Germinal center (tissue), 1 donor: ENCODE data around the gene LMAN2L.
"Not testable (repeated sequence)": the region's sequence is repeated elsewhere in the genome, so short reads cannot be mapped to it uniquely, and the experiment has no call there.

ENCODE experiments used
- DNase-seq: peaks from one replicate; pipeline ENCODE4 v3.0.0; 2012; ENCODE audit warnings: mixed read lengths, low spot score

Gene LMAN2L

DNA sequence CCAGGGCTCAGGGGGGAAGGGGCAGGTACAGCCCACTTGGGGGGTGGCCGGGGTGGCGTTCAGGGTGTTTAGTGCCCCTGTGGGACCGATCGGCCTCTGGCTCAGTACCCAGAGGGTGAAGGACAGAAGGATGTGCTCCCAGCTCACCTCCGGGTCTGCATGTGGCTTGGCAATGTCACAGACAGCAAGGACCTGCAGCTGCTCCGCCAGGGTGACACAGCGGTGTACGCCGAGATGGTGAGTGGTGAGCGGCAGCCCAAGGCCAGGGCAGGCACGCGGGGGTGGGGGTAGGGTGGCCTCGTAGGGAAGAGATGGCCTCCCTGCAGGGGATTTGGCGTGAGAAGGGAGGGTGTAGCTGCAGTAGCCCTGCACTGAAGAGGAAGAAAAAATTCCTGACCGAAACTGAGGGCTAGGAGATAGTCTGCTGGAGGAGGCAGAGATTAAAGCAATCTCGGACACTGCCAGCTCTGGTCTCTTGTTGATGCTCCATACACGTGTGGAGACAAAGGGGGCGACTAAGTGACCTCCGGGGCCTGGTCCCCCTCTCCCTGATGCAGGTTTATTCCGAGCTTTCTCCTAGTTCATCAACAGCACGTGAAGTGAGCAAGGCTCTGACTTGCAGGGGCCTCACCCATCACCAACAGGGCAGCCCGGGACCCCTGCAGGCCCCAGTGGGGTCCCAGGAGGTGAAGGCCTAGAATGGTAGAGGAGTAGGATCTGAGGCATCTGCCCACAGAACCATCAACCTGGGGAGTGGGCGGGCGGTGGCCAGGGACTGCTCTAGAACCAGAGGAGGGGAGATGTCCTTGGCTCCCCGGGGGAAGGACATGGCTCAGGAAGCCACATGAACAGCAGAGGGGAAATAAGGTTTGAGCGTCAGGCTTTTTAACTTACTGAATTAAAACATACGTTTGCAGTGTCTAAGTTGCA, 51.9 kb downstream of the LMAN2L start:
- no peak for DNase-seq

DNA sequence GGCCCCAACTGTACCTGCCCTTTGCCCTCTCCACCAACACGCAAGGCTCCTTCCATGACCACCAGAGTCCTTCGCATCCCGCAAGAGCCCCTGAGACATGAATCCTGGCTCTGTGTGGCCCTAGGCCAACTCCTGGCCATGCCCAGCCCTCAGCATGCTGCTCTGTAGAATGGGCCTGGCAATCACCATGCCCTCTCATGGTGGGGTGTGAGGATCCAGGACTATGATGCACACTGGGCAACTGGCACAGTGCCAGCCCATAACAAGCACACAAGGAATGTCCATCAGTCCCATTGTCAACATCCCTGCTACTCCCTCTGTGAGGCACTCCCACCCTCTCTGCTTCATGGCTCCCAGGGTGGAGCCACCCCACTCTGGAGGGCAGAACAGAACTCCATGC, 52.6 kb downstream of the LMAN2L start:
- no peak for DNase-seq

DNA sequence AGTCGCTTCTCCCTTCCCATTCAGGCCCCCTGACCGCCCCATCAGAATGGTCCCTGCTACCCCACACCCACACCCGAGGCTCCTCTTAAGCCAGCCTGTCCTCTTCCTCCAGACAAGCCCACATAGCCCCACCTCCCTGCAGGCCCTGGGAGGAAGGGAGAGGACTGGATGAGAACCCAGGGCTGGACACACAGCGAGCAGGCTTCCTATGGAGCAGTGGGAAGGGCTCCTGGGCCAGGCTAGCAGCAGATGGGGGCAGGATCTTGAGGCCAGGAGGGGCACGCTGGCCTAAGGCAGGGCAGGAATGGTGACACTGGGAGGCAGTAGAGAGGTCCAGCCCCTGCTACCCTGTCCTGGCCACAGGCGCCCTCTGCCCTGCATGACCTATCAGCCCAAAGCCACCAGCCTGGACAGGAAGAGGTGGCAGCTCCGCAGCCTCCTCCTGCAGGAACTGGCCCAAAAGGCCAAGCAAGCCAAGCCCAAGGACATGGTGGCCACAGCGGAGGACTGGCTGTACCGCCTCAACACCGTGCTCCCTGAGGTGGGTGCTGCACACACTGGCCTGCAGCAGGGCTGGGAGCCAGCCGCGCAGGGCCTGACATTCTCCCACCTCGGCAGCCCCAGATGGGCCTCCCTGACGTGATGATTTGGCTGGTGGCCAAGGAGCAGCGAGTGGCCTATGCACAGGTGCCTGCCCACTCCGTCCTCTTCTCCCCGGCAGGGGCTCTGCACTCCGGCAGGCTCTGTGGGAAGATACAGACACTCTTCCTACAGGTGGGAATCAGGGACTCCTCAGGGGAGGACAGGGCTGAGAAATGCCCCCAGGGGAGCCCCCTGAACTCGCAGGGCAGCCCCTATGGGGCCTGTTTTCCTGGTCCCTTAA, 54.0 kb downstream of the LMAN2L start:
- DNase-seq = no peak

DNA sequence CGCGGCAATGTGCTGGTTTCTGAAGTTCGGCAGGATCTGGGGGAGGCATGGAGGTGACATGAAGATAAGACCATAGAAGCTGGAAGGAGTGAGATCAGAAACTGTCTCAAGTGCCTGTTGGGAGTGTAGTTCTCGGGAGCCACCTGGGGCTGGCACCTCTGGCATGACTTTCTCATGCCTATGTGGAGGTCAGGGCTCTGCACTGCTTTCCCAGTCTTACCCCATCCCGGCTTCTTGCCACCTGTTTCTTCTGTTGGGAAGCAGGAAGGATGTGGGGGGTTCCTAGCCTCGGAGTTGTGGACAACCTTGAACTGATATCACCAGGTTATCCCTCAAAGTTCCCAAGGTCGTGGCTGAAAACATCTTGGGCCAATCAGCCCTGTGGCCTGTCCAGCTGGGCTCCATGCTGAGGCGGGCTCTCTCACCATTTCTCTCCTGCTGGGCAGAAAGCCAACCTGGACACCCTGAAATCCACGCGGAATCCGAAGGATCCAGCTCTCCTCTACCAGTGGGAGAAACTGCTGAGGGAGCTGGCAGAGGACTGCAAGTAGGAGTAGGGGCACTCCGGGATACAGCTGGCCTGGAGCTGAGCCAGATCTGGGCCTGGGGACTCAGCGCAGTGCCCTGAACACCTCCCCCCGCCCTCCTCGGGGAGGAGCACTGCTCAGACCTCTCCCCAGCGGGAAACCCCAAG, 54.8 kb downstream of the LMAN2L start:
- DNase-seq = no peak

DNA sequence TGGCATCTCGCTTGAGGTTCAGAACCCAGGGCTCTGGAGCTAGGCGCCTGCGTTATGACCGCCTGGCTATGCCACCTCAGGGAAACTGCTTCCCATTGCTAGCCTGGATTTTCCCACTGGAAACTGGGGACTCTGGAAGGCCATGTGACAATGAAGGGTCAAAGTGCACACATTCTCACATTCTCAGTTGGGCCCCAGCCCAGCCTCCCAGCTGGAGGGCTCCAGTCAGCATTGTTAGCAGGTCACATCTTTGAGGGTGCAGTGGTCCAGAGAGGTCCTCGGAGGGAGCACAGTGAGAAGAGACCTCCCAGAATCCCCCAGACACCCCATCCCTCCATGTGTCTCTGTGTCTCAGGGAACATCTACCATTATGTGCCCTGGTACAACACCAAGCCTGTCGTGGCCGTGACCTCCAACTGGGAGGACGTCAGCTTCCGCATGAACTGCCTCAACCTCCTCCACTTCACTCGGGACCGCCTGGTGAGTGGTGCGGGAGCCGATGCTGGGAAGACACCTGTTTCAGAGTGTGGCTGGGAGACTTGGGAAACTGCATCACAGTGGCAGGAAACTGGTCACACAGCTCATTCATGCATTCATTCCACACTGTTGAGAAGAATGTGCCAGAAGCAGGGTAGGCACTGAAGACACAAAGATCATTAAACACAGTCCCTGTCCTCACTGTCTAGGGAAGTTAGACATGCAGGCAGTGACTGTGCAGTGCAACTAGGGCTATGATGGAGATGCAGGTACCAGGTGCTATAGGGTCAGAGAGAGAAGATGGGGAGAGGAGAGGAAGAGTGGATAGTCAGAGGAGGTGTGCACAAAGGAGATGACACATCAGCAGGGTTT, 55.7 kb downstream of the LMAN2L start:
- DNase-seq = no peak

DNA sequence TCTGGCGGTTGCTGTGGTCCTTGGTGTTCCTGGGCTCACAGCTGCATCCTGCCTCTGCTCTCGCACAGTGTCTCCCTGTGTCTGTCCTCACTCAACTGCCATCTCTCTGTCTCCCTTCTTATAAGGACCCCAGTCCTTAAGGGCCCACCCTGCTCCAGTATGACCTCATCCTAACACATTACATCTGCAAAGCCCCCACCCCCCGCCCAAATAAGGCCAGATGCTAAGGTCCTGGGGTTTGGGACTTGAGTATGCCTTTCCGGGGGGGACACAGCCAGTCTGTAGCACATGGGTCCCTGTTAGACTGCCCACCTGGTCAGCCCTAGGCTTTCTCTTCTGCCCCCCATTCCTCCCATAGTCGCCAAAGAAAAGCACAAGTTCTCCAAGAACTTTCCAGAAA, 56.6 kb downstream of the LMAN2L start:
- DNase-seq = no peak

DNA sequence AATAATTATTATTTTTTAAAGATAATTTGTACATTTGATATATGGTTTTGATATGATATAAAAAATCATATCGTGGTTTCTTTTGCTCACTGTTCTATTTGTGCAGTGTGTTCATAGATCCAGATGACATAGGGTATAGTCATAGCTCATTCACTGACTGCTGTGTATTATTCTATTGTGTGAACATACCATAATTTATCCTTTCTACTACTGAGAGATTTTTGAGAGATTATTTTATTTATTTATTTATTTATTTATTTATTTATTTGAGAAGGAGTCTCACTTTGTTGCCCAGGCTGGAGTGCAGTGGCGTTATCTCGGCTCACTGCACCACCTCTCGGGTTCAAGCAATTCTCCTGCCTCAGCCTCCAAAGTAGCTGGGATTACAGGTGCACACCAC, 58.3 kb downstream of the LMAN2L start:
- no peak for DNase-seq

DNA sequence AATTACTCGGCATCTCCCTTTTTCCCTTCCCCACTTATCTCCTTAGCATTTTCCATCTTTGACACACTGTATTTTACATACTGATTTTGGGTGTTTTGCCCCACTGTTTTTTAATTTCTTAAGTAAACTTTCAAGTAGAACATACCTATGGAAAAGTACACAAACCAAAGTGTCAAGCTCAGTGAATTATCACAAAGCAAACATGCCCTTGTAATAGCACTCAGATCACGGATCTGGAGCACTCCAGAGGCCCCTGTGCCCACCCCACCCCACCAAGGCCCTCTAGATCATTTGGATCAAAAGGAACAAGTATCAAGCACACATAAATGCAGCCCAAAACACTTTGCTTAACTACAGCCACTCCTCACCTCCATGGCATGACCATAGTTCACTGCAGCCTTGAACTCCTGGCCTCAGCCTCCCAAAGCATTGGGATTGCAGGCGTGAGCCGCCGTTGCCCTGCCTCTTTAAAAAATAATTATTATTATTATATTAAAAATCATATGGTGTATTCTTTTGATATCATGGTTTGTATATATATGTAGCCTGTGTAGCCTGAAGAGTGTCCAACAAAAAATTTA, 59.2 kb downstream of the LMAN2L start:
- no peak for DNase-seq

DNA sequence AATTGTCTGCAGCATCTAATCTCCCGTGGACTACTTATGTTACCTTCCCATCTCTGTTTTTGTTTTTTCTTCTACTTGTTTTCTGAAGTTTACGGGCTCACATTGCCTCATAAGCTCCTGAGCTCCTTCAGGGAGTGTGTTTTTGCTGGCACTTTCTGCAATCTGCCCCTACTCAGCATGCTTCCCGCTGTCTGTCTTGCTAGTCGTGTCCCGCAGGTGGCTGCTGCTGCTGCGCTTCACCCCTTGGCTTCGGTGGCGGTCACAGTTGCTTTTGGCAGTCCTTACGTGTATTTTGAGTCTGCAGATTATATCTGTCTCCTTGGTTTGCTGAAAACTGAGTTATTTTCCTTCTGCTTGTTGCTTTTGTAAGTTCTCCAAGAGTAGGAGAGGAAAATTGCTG, 60.0 kb downstream of the LMAN2L start:
- no peak for DNase-seq

DNA sequence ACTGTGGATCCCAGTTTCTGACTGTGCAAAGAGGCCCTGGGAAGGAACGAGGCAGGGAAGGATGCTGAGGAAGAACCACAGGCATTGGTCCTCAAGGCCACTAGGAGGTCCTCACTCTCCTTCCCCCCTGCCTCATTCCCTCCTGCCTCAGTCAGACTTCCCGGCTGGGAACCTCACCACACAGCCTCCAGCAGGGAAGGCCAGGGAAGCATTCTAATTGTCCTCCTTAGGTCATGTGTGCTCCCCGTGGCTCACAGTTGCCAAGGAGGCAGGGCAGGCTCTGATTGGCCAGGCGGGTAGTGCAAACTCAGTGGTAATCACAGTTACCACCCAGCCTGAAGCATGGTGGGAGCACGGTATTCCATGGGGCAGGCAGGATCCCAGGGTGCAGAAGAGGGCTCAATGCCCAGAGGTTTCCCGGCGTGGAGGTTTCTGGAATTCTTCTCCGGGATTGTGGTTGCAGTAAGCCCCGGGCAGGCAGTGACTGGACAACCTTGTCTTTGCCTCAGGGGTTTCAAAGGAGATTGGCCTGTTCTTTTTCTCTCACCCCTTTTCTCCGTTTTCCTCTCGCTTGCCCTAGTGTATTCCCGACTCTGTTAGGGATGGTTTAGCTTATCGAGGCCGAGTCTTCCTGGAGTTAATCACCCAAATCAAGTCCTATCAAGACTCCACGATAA, 70.2 kb downstream of the LMAN2L start:
- no peak for DNase-seq

DNA sequence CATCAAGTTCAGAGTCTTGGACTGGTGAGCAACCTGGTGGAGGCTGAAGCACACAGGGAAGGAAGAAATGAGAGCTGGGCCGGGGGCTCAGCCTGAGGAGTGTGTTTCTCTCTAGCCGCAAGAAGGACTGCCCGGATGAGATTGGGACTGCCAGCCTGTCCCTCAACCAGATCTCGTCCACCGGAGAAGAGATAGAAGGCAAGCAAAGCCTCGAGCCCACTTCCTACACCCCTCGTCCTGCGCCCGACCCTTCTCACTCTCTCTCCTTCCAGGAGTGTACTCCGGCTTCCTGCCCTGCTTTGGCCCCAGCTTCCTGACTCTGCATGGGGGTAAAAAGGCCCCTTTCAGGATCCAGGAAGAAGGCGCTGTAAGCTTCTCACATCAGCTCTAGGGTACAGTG, 71.1 kb downstream of the LMAN2L start:
- DNase-seq = no peak

DNA sequence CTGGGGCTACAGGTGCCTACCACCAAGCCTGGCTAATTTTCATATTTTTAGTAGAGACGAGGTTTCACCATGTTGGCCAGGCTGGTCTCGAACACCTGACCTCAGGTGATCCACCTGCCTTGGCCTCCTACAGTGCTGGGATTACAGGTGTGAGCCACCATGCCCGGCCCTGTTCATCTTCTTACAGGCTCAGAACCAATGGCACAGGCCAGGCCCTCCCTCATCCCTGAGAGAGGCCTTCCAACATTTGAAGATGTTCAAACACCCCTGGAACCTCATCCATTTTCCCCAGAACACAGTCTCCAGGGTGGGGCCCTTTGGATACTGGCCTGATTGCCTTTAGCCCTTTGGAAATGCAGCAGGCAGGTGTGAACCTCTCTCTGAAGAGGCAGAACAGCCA, 74.1 kb downstream of the LMAN2L start:
- DNase-seq = not testable (repeated sequence)

DNA sequence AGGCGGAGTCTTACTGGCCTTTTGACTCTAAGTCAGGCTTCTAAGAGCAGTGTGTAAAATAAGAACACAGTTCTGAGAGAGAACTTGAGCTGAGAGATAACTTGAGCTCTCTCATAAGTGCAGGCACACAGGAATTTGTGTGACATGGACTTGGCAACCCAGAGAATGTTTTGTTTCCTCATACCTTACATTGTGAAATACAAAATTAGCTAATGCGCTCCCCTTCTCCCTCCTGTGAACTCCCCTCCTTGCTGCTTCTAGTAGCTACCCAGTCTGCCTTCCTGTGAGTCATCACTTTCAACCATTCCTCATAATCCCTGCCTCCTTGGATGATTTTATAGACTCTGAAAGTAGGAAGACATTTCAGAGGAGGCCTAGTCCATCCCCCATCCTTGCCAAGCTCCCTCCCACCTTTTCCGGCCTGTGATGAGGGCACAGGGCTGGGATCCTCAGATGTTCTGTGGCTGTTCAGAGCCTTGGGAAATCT, 74.7 kb downstream of the LMAN2L start:
- no peak for DNase-seq

DNA sequence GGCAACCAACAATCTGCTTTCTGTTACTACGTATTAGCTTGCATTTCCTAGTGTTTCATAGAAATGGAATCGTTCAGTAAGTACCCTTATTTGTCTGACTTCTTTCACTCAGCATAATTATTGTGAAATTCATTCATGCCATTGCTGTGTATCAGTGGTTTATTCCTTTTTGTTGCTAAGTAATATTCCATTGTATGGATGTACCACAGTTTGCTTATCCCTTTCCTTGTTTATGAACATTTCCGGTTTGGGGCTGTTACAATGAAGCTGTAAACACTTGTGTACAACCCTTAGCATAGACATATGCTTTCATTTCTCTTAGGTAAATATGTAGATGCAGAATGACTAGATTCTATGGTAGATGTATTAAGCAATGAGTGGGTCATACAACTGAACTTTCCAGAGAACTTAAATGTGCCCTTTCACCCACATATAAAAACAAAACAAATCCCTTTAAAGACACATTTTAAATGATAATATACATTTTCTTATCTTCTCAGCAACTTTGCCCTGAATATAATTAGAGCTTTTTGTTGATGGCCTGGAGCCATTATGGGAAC, 75.4 kb downstream of the LMAN2L start:
- no peak for DNase-seq

DNA sequence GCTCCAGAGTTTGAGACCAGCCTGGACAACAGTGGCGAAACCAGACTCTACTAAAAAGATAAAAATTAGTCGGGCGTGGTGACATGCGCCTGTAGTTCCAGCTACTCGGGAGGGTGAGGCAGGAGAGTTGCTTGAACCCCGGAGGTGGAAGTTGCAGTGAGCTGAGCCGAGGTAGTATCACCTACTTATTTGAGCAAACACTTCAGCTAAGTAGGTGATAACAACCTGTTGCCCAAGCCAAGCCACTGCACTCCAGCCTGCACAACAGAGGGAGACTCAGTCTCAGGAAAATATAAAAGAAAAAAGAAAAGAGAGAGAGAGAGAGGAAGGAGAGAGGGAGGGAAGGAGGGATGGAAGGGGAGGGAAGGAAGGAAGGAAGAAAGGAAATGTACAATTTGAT, 76.0 kb downstream of the LMAN2L start:
- DNase-seq = no peak

DNA sequence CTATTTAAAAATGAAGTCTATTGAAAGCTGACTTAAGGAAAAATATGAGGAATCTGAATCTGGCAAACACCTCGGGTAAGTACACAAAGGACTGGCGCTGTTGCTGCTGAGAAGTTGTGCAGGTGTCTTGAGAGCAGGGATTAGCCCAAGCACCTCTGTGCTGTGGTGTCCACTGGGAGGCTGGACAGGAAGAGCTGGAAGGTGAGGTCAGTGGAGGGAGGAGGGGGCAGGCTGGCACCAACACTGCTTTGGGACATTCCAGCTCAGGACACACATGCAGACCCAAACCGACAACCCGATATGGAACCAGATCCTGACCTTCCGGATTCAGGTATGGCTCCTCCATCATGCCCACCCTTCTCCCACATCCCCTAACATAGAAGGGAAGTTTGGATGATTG, 76.7 kb downstream of the LMAN2L start:
- no peak for DNase-seq

DNA sequence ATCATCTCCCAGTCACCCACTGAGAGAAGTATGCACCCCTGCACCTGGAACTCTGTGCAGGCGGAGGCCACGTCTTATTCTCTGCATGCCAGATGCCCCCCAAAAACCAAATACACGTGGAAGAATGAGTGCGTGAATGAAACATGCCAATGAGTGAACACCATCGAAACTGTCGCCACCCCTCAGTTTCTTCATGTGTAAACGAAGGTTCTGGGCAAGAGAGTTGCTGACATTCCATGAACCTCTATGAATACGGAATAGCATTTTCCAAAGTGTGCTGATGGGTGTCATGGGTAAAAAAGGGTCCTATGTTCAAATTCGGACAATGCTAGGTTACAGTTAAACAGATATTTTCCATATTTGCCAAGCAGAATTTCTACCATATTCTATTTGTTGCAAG, 77.5 kb downstream of the LMAN2L start:
- no peak for DNase-seq

DNA sequence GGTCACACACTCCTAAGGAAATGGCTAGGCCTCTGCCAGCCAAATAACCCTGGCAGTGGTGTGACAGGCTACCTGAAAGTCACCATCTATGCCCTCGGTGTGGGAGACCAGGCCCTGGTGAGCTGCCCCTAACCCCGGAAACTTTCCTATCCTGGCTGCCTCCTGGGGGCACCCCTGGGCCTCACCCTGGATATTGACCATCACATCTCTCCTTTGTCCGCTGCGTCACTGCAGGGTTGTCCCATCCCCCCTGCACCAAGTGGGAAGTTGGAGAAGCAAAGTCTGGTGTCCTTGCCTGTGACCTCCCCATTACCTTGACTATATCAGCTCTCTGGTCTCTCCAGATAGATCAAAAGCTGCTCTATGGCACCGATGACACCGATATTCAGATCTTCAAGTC, 78.5 kb downstream of the LMAN2L start:
- no peak for DNase-seq

DNA sequence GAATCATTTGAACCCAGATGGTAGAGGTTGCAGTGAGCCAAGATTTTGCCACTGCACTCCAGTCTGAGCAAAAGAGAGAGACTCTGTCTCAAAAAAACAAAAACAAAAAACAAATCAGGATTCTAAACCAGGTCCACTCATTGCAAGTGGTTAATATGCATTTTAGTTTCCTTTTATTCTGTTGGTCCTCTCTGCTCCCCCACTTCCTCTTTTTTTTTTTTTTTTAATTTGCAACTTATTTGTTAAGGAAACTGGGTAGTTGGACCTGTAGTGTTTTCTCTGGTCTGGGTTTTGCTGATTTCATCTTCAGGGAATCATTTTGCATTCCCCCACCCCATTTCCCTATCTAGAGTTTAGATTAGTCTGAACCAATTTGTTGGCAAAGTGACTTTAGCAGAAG, 83.3 kb downstream of the LMAN2L start:
- no peak for DNase-seq
